ENCODE results near the gene MTOR. TPM values are rescaled to one million over a fixed set of nuclear protein-coding genes. Genes with fewer than 3 reads are reported as not detected.

Gene MTOR
- polyA plus RNA-seq, 3 donors: 8.7 to 16.9 (median 12.6) TPM

- no peak overlapping the region for H3K27ac ChIP-seq (ENCODE audit: low read depth, low read length)
- 87 to 96% (median 92%) methylated on average over 4 of the region's 4 CpGs for WGBS, 3 donors
Observed at GRCh38 chr1:11142618-11143391, 119.5 kb downstream of the MTOR start.

GRCh38 chr1:11138952-11139351, 123.4 kb downstream of the MTOR start:
- no peak overlapping the region for H3K27ac ChIP-seq (ENCODE audit: low read depth, low read length)
- WGBS, 3 donors: 82 to 91% (median 91%) methylated on average over 3 of the region's 3 CpGs

- H3K27ac ChIP-seq (ENCODE audit: low read depth, low read length): no peak overlapping the region
- WGBS, 3 donors: 93 to 100% (median 96%) methylated on average over 1 of the region's 1 CpG
Observed at GRCh38 chr1:11138029-11138428, 124.3 kb downstream of the MTOR start.

- H3K27ac ChIP-seq (ENCODE audit: low read depth, low read length): no peak overlapping the region
- 68 to 89% (median 82%) methylated on average over 5 of the region's 5 CpGs for WGBS, 3 donors
Observed at GRCh38 chr1:11134898-11135266, 127.5 kb downstream of the MTOR start.

- 60 to 68% (median 63%) methylated on average over 5 of the region's 5 CpGs for WGBS, 3 donors
- H3K27ac ChIP-seq (ENCODE audit: low read depth, low read length): no peak overlapping the region
Observed at GRCh38 chr1:11134251-11134897, 128.0 kb downstream of the MTOR start.

GRCh38 chr1:11132563-11133293, 129.6 kb downstream of the MTOR start:
- H3K27ac ChIP-seq (ENCODE audit: low read depth, low read length): no peak overlapping the region
- WGBS, 3 donors: 86 to 90% (median 88%) methylated on average over 8 of the region's 8 CpGs

GRCh38 chr1:11131816-11132215, 130.5 kb downstream of the MTOR start:
- 51 to 78% (median 75%) methylated on average over 3 of the region's 3 CpGs for WGBS, 3 donors
- no peak overlapping the region for H3K27ac ChIP-seq (ENCODE audit: low read depth, low read length)

GRCh38 chr1:11130406-11130805, 131.9 kb downstream of the MTOR start:
- H3K27ac ChIP-seq (ENCODE audit: low read depth, low read length): no peak overlapping the region
- WGBS, 3 donors: 95 to 98% (median 97%) methylated on average over 17 of the region's 17 CpGs

GRCh38 chr1:11129649-11130390, 132.5 kb downstream of the MTOR start:
- no peak overlapping the region for H3K27ac ChIP-seq (ENCODE audit: low read depth, low read length)
- 90 to 95% (median 91%) methylated on average over 14 to 15 of the region's 15 CpGs for WGBS, 3 donors

- WGBS, 3 donors: 79 to 86% (median 80%) methylated on average over 5 of the region's 5 CpGs
Observed at GRCh38 chr1:11126569-11126968, 135.8 kb downstream of the MTOR start.

GRCh38 chr1:11125931-11126330, 136.4 kb downstream of the MTOR start:
- H3K27ac ChIP-seq (ENCODE audit: low read depth, low read length): no peak overlapping the region
- 95% methylated on average over 5 of the region's 5 CpGs for WGBS, 3 donors

More at GRCh38 chr1:11126569-11126968, 135.8 kb downstream of the MTOR start:
- no peak overlapping the region for H3K27ac ChIP-seq (ENCODE audit: low read depth, low read length)

GRCh38 chr1:11124965-11125364, 137.4 kb downstream of the MTOR start:
- H3K27ac ChIP-seq (ENCODE audit: low read depth, low read length): no peak overlapping the region
- WGBS, 3 donors: 93% methylated on average over 3 of the region's 3 CpGs

- H3K27ac ChIP-seq (ENCODE audit: low read depth, low read length): no peak overlapping the region
- WGBS, 3 donors: 94 to 96% (median 96%) methylated on average over 2 of the region's 2 CpGs
Observed at GRCh38 chr1:11116318-11116717, 146.0 kb downstream of the MTOR start.

GRCh38 chr1:11114966-11115365, 147.4 kb downstream of the MTOR start:
- 83 to 92% (median 89%) methylated on average over 3 of the region's 3 CpGs for WGBS, 3 donors
- no peak overlapping the region for H3K27ac ChIP-seq (ENCODE audit: low read depth, low read length)

- WGBS, 3 donors: 79 to 86% (median 83%) methylated on average over 7 of the region's 7 CpGs
- H3K27ac ChIP-seq (ENCODE audit: low read depth, low read length): no peak overlapping the region
Observed at GRCh38 chr1:11109047-11109760, 153.1 kb downstream of the MTOR start.

GRCh38 chr1:11107599-11107998, 154.8 kb downstream of the MTOR start:
- H3K27ac ChIP-seq (ENCODE audit: low read depth, low read length): no peak overlapping the region
- 73 to 96% (median 95%) methylated on average over 5 of the region's 5 CpGs for WGBS, 3 donors

- no peak overlapping the region for H3K27ac ChIP-seq (ENCODE audit: low read depth, low read length)
- 94 to 96% (median 94%) methylated on average over 10 of the region's 10 CpGs for WGBS, 3 donors
Observed at GRCh38 chr1:11105586-11105985, 156.8 kb downstream of the MTOR start.

GRCh38 chr1:11101347-11101746, 161.0 kb downstream of the MTOR start:
- no peak overlapping the region for H3K27ac ChIP-seq (ENCODE audit: low read depth, low read length)
- 90 to 93% (median 91%) methylated on average over 6 of the region's 6 CpGs for WGBS, 3 donors
